ENCODE data around the gene SIAE.

- no peak for TF ChIP-seq MAX (IDR thresholded peaks at IDR 0.05; ENCODE audit: low read depth, low read length)
- TF ChIP-seq SRF (IDR thresholded peaks at IDR 0.05; ENCODE audit: low read depth in 2 of 2, low read length in 2 of 2) = no peak
- no peak for TF ChIP-seq NBN (IDR thresholded peaks at IDR 0.05)
- TF ChIP-seq HDGF (IDR thresholded peaks at IDR 0.05) = no peak
- no peak for TF ChIP-seq RAD21 (IDR thresholded peaks at IDR 0.05; ENCODE audit: insufficient read depth, low read depth, low read length)
- no peak for TF ChIP-seq BRCA1 (IDR thresholded peaks at IDR 0.05; ENCODE audit: low read depth, low read length)
- TF ChIP-seq CTCF (IDR thresholded peaks at IDR 0.05 in 2 of 3, conservative IDR thresholded peaks at IDR 0.05 in 1 of 3; ENCODE audit: control insufficient read depth in 2 of 3, extremely low read depth in 1 of 3, insufficient read depth in 1 of 3, low read depth in 3 of 3, low read length in 3 of 3) = no peak
- TF ChIP-seq HDAC2 (IDR thresholded peaks at IDR 0.05) = no peak
- no peak for TF ChIP-seq BACH1 (IDR thresholded peaks at IDR 0.05; ENCODE audit: borderline replicate concordance)
- no peak for TF ChIP-seq ZSCAN29 (IDR thresholded peaks at IDR 0.05)
- no peak for TF ChIP-seq MXI1 (IDR thresholded peaks at IDR 0.05; ENCODE audit: low read depth, low read length)
Observed at GRCh38 chr11:124627546-124627945, 46.0 kb downstream of the SIAE start.
